Measurements from ENCODE around the gene SMARCB1. TPM values are rescaled to one million over a fixed set of nuclear protein-coding genes. Genes with fewer than 3 reads are reported as not detected.

Gene SMARCB1
- total and polyA plus RNA-seq, 12 donors: 26.8 to 73.1 (median 39.8) TPM

DNA sequence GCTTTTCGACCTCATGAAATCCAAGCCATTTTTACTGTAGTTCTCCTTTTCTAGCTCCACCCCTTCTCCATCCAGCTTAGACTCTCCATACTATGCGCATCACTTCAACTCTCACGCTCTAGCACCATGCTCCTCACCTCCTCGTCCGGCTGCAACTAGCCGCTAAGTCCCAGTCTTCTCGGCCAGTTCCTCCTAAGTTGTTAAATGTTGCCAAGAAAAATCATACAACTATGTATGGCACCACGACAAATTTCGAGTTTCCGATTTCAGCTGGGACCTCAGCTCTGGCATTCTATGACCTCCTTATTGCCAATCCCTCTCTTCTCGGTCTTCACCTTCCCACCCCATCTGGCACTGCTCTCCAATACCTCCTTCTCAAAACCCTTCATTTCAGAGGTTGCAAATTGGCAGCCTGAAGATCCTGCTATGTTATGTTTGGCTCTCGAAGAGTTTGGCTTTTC lies 36.9 kb upstream of the SMARCB1 start:
- peak in 2 of 8 donors; percentile 11 to 22 for ATAC-seq
- TF ChIP-seq, protein P1, sequence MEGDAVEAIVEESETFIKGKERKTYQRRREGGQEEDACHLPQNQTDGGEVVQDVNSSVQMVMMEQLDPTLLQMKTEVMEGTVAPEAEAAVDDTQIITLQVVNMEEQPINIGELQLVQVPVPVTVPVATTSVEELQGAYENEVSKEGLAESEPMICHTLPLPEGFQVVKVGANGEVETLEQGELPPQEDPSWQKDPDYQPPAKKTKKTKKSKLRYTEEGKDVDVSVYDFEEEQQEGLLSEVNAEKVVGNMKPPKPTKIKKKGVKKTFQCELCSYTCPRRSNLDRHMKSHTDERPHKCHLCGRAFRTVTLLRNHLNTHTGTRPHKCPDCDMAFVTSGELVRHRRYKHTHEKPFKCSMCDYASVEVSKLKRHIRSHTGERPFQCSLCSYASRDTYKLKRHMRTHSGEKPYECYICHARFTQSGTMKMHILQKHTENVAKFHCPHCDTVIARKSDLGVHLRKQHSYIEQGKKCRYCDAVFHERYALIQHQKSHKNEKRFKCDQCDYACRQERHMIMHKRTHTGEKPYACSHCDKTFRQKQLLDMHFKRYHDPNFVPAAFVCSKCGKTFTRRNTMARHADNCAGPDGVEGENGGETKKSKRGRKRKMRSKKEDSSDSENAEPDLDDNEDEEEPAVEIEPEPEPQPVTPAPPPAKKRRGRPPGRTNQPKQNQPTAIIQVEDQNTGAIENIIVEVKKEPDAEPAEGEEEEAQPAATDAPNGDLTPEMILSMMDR (IDR thresholded peaks at IDR 0.05): no peak
- peaks cover 0 to 6% (median 4%) of the 10 kb centered on the region in 9 donors for H3K36me3 ChIP-seq
- H3K4me1 ChIP-seq: peaks cover 6 to 21% (median 12%) of the 10 kb centered on the region in 9 donors
- no peaks in the 10 kb centered on the region for H3K27me3 ChIP-seq
- intact Hi-C loops (cut with DNase I): loop anchor here in 1 of 10 donors (2.0 kb wide), 1 partner anchor 33 kb away; no protein-coding TSS in a partner anchor
- H3K4me3 ChIP-seq: peak overlapping the region in 9 of 10 donors; percentile 64 to 96 (median 76)
- peak overlapping the region in 2 of 10 donors; percentile 93 to 96 for H3K27ac ChIP-seq
- H3K9me3 ChIP-seq: no peaks in the 10 kb centered on the region
- DNase-seq: no peak
- 48 to 57% methylated on average over 12 of the region's 12 CpGs for WGBS, 2 donors

DNA sequence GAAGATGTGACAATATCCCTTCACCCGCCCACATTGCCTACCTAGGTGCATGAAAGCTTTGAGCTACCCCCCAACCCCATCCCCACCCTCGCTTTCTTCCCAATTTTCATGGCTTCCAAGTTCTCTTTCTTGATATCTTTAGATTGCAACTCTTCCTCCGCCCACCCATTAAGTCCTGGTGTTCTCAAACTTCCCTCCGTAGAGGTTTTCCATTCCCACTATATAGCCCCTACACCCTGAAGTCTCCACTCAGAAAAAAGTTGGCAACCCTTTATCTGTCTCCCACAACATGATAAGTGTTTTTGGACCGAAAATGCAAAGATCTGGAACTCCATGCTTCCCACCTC lies 36.4 kb upstream of the SMARCB1 start:
- Histone ChIP-seq H3K36me3 (peaks cover 0 to 2% (median 0%) of the 10 kb centered on the region in 9 donors), H3K27ac (peak overlapping the region in 9 of 10 donors; percentile 70 to 96 (median 92)), H3K4me3 (peak overlapping the region; percentile 30 to 96 (median 76)), H3K4me1 (peaks cover 6 to 25% (median 12%) of the 10 kb centered on the region in 9 donors), H3K27me3 (no peaks in the 10 kb centered on the region), H3K9me3 (no peaks in the 10 kb centered on the region)
- DNase-seq: no peak
- 31 to 34% methylated on average over 5 of the region's 5 CpGs for WGBS, 2 donors
- ATAC-seq: peak in 2 of 8 donors; percentile 1 to 4
- intact Hi-C loops (cut with DNase I): loop anchor here in 1 of 10 donors (2.0 kb wide), 1 partner anchor 34 kb away; no protein-coding TSS in a partner anchor
- TF ChIP-seq, protein P1 (IDR thresholded peaks at IDR 0.05): no peak

DNA sequence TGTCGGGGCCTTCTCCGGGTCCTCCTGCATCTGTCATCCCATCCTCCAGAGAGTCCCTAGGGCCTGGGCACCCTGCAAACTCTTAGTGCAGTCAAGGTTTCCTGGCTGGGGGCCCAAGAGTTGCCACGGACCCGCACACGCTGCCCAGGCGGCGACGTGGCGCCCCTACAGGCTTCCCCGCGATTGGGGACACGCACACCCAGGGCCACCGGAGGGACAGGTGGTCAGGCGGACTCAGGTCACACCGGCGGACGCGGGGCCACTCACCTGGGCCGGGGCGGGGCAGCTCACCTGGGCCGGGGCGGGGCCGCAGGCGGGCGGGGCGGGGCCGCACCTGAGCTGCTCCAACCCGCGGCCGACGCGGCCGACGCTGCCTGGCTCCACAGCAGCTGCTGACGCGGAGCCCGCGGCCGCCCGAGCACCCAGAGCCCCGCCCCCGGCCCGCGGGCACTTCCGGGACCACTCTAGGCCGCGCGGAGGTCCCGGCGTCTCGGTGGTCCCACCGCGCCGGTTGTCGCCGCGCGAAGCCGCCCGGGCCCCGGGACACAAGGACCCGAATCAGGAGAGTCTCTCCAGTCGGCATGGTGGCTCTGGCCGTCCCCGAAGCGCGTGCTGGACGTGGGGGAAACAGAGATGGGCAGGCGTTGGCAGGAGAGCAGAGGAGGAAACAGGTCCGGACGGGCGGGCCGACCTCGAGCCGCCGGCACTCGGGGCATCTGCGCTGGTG lies 35.9 kb upstream of the SMARCB1 start, which contains the start of gene ZNF70:
TSS of gene ZNF70 (minus strand) at position 399 of the 727 bp plus-strand sequence. CDS start 5,972 bp downstream, outside the sequence.
- DNase-seq (peak; percentile 78 to 86), ATAC-seq (peak; percentile 89 to 96 (median 94))
- Histone ChIP-seq H3K27me3 (no peaks in the 10 kb centered on the region), H3K4me3 (peak within 1 kb of the TSS; percentile 30 to 96 (median 76)), H3K4me1 (peaks cover 6 to 25% (median 12%) of the 10 kb centered on the region in 9 donors), H3K36me3 (no peaks in the 10 kb centered on the region), H3K9me3 (no peaks in the 10 kb centered on the region), H3K27ac (peak within 1 kb of the TSS; percentile 19 to 96 (median 90))
- TF ChIP-seq, protein P1 (IDR thresholded peaks at IDR 0.05): peak in 3 of 9 donors; percentile 30 to 39 (median 33)
- WGBS, 2 donors: 0 to 1% methylated on average over 74 to 78 of the region's 78 CpGs
- intact Hi-C loops (cut with DNase I): loop anchor here in 1 of 10 donors (2.0 kb wide), 1 partner anchor 34 kb away; no protein-coding TSS in a partner anchor

DNA sequence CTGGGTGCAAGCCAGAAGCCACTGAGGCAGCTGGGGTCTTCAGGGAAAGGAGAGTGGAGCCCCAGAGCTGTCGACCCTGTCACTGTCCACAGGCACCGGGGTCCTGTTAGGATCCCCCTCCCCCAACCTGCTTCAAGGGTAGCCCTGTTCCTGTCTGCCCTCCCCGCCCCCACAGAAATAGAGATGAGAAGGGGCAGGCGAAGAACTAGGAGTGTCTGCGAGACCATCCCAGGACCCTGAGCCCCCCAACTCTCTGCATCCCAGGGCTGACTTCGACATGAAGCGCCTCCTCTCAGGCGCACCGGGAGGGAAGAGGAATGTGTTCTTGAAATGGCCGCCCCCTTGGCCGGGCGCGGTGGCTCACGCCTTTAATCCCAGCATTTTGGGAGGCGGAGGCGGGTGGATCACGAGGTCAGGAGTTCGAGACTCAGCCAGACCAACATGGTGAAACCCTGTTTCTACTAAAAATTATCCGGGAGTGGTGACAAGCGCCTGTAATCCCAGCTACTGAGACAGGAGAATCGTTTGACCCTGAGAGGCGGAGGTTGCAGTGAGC lies 35.2 kb upstream of the SMARCB1 start:
- Histone ChIP-seq H3K27me3 (no peaks in the 10 kb centered on the region), H3K27ac (peak overlapping the region; percentile 19 to 96 (median 90)), H3K4me1 (peaks cover 6 to 25% (median 12%) of the 10 kb centered on the region in 9 donors), H3K4me3 (peak overlapping the region; percentile 30 to 96 (median 76)), H3K36me3 (no peaks in the 10 kb centered on the region), H3K9me3 (no peaks in the 10 kb centered on the region)
- DNase-seq (peak in 1 of 2 donors; percentile 41), ATAC-seq (peak; percentile 14 to 64 (median 41))
- intact Hi-C loops (cut with DNase I): loop anchor here in 1 of 10 donors (2.0 kb wide), 1 partner anchor 35 kb away; no protein-coding TSS in a partner anchor
- TF ChIP-seq, protein P1 (IDR thresholded peaks at IDR 0.05): no peak
- whole genome bisulfite sequencing, 2 donors: 23 to 32% methylated on average over 22 of the region's 22 CpGs

Measured in heart right ventricle (tissue), 16 donors.